ENCODE results near the gene BPTF. TPM values are rescaled to one million over a fixed set of nuclear protein-coding genes. Genes with fewer than 3 reads are reported as not detected.
A peak's percentile ranks its signal among the peaks of the same experiment; 100 is the strongest.
"Not testable (repeated sequence)": the region's sequence is repeated elsewhere in the genome, so short reads cannot be mapped to it uniquely, and the experiment has no call there.

Gene BPTF
- total RNA-seq, 1 donor from 2014 or later, result 86.4 TPM

DNA sequence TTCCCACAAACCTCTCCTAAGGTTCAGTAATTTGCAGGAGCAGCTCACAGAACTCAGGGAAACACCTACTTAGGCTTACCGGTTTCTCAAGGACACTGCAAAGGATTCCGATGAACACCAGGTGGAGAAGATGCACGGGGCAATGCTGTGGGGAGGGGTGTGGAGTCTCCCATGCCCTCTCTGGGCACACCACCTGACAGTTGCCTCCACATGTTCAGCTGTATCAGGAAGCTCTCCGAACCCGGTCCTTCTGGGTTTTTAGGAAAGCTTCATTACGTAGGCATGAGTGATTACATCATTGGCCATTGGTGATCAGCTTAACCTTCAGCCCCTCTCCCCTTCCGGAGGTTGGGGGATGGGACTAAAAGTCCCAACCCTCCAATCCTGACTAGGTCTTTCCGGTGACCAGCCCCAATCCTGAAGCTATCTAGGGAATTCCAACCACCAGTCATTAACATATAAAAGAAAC, 149.3 kb downstream of the BPTF start:
- no peak for DNase-seq

DNA sequence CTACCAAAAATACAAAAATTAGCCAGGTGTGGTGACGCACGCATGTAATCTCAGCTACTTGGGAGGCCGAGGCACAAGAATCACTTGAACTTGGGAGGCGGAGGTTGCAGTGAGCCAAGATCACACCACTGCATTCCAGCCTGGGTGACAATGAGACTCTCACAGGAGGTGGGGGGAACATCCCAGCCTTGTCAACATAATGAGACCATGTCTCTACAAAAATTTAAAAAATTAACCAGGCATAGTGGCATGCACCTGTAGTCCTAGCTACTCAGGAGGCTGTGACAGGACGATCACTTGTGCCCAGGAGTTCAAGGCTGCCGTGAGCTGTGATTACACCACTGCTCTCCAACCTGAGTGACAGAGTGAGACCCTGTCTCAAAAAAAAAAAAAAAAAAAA, 151.0 kb downstream of the BPTF start:
- DNase-seq, result not testable (repeated sequence)

DNA sequence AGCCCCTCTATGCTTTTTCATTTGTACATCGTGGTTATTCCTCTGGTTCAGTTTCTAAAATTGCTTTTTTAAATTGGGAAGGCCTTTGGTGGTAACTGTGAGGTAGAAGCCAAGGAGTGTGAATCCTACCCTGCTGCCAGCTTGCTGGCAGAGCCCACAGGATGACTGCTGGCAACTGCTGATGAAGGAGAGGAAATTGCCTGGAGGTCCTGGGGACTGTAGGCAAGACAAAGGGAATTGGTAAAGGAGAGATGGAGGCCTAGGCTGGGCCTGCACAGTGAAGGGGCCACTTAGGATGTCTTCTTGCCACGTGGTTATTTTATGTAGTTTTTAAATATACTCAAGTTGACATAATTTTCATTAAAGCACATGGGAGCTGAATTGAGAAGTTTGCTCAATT, 155.2 kb downstream of the BPTF start:
- no peak for DNase-seq

DNA sequence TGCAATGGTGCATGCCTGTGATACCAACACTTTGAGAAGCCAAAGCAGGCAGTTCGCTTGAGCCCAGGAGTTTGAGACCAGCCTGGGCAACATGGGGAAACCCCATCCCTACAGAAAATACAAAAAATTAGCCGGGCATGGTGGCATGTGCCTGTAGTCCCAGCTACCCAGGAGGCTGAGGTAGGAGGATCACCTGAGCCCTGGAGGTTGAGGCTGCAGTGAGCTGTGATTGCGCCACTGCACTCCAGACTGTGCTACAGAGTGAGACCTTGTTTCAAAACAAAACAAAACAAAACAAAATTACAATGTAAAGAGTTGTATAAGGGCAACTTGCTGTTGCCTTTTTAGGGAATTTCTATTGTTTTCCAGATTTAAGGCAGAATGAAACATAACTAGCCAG, 155.6 kb downstream of the BPTF start:
- DNase-seq, result not testable (repeated sequence)

DNA sequence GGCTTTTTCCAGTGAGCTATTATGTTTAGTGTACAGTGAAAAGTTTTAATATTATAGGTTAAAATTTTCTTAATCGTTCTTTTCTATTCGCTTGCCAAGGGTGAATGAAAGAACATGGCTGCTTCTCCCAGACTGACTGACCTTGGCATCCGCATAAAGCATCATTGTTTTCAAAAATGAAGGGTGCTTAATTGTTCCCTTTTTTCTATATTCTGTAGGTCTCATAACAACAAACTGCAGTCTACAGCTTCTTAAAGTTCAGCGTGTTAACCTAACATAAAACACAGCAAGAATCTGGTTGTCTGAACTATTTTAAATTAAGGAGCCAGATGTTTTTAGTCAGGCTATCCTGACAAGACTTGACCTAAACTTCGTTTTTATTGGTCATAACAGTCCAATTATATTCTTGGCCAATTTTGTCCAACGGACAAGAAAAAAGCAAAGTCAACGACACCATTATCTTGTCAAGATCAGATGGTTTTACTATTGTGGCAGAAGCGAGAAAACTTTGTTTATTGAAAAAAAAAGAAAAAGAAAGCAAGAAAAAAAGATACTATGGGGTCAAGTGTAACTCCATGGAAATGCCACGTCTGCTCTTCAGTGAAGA, 156.8 kb downstream of the BPTF start:
- no peak for DNase-seq

DNA sequence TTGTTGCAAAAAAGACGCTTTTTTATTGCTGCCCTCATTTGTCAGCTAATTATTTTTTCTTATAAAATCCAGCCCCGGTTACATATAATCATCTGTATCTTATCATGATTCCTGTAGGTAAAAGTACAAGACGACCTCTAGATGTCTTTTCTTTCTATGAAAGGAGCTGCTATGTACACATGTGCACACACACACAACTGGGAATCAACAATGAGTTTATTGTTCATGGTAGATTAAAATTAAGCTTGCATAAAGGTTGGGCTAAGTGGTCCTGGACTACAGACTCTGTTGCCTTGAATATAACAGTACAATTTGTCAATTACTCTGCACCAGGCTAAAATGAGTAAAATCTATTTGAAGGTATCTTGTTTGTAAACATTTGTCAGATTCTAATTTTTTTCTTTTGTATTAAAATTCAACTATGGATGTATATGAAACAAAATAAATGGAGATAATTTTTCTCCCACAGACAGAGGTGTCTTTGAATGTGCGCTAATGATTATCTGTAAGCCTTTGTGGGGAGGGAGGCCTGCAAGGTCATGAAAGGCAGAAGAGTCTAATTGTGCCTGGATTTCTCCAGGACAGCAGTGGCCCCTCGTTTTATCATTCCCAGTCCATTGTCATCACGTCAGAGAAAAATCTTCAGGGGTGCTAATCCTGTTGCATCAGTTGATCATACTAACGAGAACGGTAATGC, 157.5 kb downstream of the BPTF start:
- DNase-seq, result no peak

DNA sequence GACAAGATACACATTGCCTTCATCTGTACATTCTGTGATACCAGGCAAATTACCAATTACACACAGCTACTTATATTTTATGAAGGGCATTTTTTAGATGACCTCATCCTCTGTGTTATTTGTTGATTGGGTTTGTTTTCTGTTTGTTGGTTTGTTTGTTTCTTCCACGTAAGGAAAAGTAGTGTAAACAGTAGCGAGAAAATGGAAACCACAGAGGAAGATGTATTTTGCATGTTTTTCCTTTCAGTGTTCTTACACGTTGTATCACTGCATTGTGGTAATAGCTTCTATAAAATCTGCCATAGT, 158.0 kb downstream of the BPTF start:
- DNase-seq, result no peak

DNA sequence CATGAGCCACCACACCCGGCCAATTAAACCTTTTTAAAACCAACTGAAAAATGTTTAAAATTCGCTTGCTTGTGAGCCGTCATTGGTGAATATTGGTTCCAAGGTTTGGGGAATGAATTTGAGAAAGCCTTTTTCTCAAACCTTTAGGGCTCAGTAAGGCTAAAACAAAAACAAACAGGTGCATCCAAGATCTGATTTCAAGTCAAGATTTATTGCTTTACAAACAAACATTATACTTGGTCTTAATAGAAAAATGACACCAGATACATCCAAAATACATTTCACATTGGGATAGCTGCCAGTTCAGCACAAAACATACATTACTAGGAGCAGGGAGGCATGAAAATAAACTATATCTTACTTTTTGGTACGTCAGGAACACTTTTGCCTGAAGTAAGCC, 165.6 kb downstream of the BPTF start:
- no peak for DNase-seq

DNA sequence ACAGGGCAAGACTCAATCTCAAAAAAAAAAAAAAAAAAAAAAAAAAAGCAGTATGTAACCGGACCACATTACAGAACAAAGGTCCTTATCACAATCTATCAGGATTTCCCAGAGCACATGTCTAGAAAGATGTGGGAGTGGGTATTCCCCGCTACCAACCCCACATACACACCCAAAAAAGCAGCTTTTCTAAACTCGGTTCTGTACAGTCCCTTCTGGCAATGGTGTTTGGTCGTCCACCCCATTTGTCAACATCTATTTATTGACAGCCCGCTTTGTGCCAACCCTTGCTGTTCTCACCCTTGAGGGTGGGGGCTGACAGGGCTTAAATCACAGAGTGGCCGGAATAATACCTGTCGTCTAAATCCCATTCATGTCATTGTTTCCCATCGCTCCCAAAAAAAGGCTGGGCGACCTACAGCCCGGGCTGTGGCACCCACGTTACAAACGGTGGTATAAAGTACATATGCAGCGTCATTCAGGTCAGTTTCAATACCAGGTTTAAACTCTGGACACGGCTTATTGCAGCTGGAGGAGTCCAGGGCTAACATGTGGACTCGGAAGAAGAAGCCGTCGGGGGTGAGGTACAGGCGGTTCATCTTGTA, 167.3 kb downstream of the BPTF start:
- DNase-seq, result peak; percentile 56

DNA sequence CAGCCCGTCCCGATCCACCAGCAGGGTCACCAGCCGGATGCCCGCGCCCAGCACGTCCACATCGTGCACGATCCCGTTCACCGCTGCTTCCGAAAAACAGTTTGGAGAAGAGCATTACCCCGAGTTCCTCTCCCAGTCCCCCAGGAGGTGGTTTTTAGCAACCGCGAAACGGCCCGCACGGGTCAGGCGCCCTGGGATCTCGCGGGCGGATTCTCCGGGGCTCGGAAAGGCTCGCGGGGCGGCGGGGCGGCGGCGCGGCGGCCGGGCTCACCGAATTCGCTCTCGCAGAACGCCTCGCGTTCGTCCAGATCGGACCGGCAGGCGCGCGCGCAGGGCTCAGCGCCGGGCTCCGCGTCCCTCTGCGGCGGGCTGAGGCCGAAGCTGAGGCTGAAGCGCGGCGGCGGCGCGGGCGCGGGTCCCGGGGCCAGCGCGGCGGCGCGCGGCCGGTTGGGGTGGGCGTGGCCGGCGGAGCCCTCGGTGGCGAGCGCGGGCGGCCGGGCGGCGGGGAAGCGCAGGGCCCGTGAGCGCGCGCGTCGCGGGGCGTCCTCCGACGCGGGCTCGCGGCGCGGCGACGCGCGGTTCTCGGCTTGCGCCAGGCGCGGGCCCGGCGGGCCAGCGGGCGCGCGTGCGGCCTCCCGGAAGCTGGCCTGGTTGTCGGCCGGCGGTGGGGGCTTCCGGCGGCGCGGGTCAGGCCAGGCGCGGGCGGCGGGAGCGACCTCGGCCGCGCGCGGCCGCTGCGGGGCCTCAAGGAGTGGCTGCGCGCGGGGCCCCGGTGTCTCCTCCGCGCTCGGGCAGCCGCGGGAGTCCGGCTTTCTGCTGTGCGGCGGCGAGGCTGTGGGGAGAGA, 168.1 kb downstream of the BPTF start:
- DNase-seq, result peak; percentile 77

DNA sequence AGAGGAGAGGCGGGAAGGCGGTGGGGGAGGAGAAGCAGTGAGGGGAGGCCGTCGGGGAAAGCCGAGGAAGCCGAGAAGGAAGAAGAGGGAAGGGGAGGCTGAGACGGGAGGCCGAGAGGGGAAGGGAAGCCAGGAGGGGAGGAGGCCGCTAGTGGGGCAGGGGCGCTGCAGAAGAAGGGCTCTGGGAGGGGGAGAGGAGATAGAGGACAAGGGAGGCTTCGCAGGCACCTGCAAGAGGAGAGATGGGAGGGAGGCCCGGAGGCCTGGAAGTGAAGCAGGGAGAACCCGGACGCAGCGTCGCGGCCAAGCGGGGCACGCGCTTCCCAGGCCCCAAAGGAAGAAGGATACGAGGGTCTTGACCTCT, 168.7 kb downstream of the BPTF start:
- DNase-seq, result no peak

DNA sequence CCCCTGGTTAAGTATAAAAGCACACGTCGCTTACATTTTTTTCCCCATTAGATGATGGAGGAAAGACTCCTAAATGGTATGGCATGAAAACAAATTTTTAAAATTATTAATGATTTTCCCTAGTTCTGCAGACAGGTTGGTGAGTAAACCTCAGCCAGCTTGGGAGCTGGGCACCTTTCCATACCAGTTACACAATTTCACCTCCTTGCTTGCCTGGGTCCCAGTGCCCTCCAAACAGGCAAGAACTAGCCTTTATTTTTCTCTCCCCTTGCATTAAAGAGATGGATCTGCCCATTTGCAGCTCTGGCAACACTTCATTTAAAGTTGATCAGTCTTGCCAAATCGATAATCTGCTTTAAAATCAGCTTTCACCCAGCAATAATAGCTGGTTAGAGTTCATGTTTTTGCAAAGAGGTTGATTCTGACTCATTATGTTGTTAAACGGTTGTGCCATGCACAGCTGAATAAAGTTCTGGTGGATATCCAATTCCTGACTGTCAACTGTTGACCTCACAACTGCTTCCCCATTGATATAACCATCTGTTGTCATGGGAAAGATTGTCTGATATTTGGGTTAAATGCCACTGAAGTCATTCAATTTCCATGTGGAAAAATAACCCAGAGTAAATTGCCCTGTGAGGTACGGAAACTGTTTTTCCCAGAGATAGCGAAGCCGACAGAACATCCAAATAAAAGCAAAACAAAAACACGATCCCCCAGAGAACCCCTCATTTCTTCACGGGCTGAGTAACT, 169.7 kb downstream of the BPTF start:
- peak; percentile 49 for DNase-seq

DNA sequence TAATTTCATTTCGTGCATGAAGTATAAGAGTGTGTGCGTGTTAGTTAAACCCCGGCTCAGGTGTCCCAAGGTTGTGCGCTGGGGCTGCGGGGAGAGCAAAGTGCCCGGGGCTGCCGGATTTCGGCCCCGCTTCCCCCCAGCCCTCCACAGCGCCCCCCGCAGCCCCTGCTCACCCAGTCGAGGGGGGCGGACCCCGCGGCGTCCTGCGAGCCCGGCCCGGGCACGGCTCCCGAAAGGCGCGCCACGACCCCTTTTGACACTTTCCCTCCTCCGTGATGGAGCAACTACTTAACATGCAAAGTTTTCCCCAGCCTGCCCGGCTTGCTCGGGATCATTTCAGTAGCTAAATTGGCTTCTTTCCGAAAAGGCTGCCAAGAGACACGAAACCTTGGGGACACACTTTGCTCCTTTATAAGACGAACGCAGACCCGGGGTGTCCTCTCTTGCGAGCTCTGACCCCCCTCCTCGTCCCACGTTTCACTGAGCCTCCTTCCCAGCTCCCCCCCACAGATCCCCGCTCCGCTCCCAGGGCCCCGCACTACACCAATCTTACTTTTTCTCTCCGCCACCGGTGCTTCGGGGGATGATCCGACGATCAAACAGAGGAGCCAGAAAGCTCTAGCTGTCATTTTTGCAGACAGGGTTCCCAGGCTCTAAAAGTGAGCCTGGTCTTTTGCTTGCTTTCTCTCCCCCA, 170.4 kb downstream of the BPTF start:
- no peak for DNase-seq

DNA sequence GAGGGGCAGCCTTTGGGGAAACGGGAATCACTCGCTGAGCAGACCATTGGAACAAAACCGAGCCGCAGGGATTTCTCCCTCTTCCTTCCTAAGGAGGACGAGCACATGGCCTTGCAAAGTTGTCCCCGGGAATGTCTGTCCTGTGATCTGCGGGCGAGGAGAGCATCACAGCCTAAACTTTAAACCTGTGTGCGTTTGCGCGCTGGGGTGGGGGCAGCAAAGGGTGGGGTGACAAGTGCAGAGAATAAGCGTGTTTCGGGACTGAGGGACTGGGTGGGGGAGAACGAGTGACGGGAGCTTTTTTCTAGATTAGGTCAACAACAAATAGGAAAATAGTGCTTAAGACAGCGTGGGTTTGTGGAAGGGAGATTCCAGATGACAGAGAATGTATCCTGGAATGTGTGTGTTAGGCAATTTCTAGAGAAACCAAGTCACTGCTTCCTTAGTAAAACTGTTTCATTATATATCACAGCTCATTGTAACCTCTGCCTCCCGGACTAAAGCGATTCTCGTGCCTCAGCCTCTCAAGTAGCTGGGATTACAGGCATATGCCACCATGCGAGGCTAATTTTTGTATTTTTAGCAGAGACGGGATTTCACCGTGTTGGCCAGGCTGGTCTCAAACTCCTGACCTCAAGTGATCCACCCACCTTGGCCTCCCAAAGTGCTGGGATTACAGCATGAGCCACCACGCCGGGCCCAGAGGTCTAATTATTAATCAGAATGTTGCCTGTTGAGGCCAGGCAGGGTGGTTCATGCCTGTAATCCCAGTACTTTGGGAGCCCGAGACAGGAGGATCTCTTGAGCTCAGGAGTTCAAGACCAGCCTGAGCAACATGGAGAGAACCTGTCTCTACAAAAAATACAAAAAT, 171.2 kb downstream of the BPTF start, which contains the start of gene C17orf58:
Gene C17orf58 (minus strand): TSS at position 169 of the 871 bp plus-strand sequence. CDS start 271 bp downstream, outside the sequence.
- DNase-seq, result peak; percentile 30

DNA sequence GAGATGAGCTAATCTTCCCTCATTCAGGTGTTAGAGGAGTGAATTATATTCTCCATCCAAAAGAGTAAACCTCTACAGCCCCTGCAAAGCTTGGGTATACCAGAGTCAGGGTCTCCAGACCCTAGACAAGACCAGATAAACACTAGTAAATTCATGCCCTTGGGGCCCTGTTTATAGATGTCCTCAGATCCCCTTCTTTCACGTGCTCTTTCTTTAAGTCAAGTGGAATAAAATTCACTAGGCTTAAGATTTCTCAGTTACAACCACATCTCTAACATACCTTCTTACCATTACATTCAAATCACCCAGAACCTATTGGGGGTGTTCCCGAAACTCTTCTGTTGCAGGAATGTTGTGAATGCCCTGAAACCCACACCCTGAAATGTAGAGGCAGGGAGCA, 173.2 kb downstream of the BPTF start:
- no peak for DNase-seq

DNA sequence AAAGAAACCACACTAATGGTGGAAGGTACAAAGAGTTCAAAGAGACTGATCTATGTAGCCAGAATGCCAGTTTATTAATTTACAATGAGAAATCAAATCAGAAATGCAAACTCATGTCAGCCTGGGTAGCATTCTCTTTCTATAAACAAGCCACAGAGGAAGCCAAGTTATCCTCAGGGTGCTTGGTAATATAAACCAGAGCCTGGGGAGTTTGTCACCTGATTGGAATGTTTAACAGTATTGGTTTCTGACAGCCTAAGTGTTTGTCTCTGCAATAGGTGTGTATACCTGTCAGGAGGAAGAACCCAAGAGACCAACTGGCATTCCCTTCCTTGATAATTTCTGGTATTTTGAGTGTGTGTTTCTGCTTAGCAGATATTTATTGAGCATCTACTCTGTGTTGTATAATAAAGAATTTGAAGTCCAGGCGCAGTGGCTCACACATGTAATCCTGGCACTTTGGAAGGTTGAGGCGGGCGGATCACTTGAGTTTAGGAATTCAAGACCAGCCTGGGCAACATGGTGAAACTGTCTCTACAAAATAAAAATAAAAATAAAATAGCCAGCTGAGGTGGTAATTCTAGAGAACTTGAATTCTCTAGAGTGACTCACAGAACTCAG, 174.1 kb downstream of the BPTF start:
- no peak for DNase-seq

DNA sequence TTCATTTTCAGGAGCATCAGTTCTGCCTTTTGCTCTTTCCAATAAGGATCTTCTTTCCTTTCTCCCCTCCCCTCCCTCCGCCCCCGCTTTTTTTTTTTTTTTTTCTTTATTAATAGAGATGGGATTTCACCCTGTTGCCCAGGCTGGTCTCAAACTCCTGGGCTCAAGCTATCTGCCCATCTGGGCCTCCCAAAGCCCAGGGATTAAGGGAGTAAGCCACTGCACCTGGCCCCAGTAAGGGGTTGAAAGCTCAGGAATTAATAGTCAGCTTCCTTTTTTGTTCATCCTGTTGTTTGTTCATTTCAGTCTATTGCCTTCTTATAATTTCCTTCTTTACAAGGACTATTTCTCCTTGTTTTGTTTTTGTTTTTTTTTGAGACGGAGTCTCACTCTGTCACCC, 178.9 kb downstream of the BPTF start:
- no peak for DNase-seq

DNA sequence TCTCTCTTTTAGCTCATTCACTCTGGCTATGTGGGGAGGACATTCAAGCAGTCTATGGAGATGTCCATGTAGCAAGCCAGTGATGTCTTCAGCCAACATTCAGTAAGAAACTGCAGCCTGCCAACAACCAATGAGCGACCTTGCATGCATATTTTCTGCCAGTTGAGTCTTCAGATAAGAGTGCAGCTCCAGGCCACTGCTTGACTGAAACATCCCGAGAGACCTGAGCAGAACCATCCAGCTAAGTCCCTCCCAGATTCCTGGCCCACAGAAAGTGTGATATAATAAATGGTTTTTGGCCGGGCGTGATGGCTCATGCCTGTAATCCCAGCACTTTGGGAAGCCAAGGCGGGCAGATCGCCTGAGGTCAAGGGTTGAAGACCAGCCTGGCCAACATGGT, 181.5 kb downstream of the BPTF start:
- DNase-seq, result peak; percentile 43

DNA sequence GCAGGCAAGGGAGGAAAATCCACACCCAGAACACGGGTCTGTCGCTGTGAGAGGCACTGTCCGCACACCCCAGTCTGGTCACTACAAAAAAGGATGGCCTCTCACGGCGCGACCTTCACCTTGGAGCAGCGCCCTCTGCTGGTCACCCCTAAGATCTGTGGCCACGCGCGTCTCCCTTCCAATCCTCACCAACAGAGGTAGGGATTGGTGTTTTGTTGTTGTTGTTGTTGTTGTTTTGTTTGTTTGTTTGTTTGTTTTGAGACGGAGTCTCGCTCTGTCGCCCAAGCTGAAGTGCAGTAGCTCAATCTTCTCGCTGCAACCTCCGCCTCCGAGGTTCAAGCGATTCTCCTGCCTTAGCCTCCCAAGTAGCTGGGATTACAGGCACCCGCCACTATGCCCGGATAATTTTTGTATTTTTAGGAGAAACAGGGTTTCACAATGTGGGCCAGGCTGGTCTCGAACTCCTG, 185.9 kb downstream of the BPTF start:
- no peak for DNase-seq

DNA sequence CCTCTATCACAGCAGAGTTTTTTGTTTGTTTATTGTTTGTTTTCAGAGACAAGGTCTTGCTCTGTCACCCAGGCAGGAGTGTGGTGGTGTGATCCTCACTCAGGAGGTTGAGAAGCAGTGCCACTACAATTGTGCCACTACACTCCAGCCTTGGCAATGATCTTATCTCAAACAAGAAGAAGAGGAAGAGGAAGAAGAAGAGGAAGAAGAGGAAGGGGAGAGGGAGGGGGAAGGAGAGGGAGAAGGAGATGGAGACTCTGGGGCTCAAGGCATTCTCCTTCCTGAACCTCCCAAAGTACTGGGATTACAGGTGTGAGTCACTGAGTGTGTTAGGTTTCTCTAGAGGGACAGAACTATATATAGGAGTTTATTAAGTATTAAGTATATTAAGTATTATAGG, 188.1 kb downstream of the BPTF start:
- no peak for DNase-seq
